B cell (primary cell): ENCODE measurements around the gene CPSF2. TPM values are rescaled to one million over a fixed set of nuclear protein-coding genes. Genes with fewer than 3 reads are reported as not detected.

Experiments
- ATAC-seq: fragments of 200-7000 bp; cut with Tn5 transposase; one replicate; pipeline ENCODE4 v1.10.0; 2021; ENCODE audit warnings: low read depth, mild to moderate bottlenecking, moderate number of reproducible peaks, moderate library complexity
- CTCF ChIA-PET: fragments of 350-600 bp; sonication (Branson Sonifier 250); formaldehyde crosslinking; loops from one replicate; lab custom pipeline; 2021; ENCODE audit warnings: antibody characterized with exemption, inconsistent platforms; lab: Charles Lee
- POLR2A ChIA-PET: fragments of 350-600 bp; sonication (Branson Sonifier 250); formaldehyde crosslinking; loops from one replicate; lab custom pipeline; 2021; ENCODE audit warnings: antibody characterized with exemption; lab: Charles Lee
- DNase-seq: peaks from one replicate; pipeline ENCODE4 v3.0.0; 2013
- H2AFZ ChIP-seq: 2 replicates; pipeline ENCODE4 v1.6.1; 2012; ENCODE audit warnings: mild to moderate bottlenecking, low read depth, low read length; ENCODE audit not compliant: insufficient read depth, poor library complexity, severe bottlenecking
- H3K27ac ChIP-seq, 2 donors: 1 replicate in 1 of 2; 2 replicates in 1 of 2; pipeline ENCODE4 v1.5.1; 2012 to 2013; ENCODE audit warnings: low read length in 2 of 2, mild to moderate bottlenecking in 2 of 2, moderate library complexity in 1 of 2
- H3K27me3 ChIP-seq, 4 experiments: fragments of 200-600 bp in 1 of 4; sonication (generic) in 1 of 4; replicated peaks in 1 of 4; 1 replicate in 2 of 4; 2 replicates in 2 of 4; pipeline versions ENCODE4 v1.6.1 to v1.7.0; 2013 to 2016; ENCODE audit warnings: low read length in 3 of 4, mild to moderate bottlenecking in 2 of 4, mixed read lengths in 1 of 4, moderate library complexity in 1 of 4; ENCODE audit not compliant: insufficient read depth in 4 of 4, control insufficient read depth in 3 of 4; ENCODE audit errors: control extremely low read depth in 1 of 4
- H3K36me3 ChIP-seq, 2 experiments: replicated peaks in 1 of 2; 1 replicate in 1 of 2; 2 replicates in 1 of 2; pipeline versions ENCODE4 v1.6.1 to v1.7.1; 2013; ENCODE audit warnings: low read length in 1 of 2; ENCODE audit not compliant: insufficient read depth in 2 of 2, control insufficient read depth in 1 of 2; ENCODE audit errors: control extremely low read depth in 1 of 2, extremely low read depth in 1 of 2
- H3K4me1 ChIP-seq, 2 donors: fragments of 200-600 bp in 1 of 2; sonication (generic) in 1 of 2; 1 replicate in 1 of 2; 2 replicates in 1 of 2; pipeline versions ENCODE4 v1.5.1 to v1.6.1; 2013 to 2017; ENCODE audit warnings: low read length in 2 of 2; ENCODE audit not compliant: control insufficient read depth in 2 of 2, insufficient read depth in 2 of 2
- H3K4me2 ChIP-seq: replicated peaks from 2 replicates; pipeline ENCODE3; 2012; ENCODE audit warnings: mild to moderate bottlenecking, low read depth, low read length; ENCODE audit not compliant: poor library complexity, severe bottlenecking
- H3K4me3 ChIP-seq, 5 experiments: fragments of 200-600 bp in 1 of 5; sonication (generic) in 1 of 5; 1 replicate in 3 of 5; 2 replicates in 2 of 5; pipeline versions ENCODE4 v1.5.1 to v1.7.0; 2011 to 2016; ENCODE audit warnings: low read length in 4 of 5, mild to moderate bottlenecking in 4 of 5, low read depth in 2 of 5, control low read depth in 1 of 5, moderate library complexity in 1 of 5; ENCODE audit not compliant: insufficient read depth in 1 of 5; ENCODE audit errors: control extremely low read depth in 1 of 5, extremely low read depth in 1 of 5
- H3K79me2 ChIP-seq: fragments of 200-600 bp; sonication (generic); one replicate; pipeline ENCODE4 v1.6.0; 2016; ENCODE audit warnings: low read length; ENCODE audit not compliant: control insufficient read depth, insufficient read depth
- H3K9ac ChIP-seq: fragments of 200-600 bp; sonication (generic); 2 replicates; pipeline ENCODE4 v1.6.1; 2017; ENCODE audit warnings: mild to moderate bottlenecking, low read length, moderate library complexity
- H3K9me3 ChIP-seq, 3 donors: one replicate each; pipeline versions ENCODE4 v1.6.1 to v1.7.1; 2013; ENCODE audit warnings: low read length in 2 of 3; ENCODE audit not compliant: control insufficient read depth in 2 of 3, insufficient read depth in 1 of 3; ENCODE audit errors: control extremely low read depth in 1 of 3
- H4K20me1 ChIP-seq: 2 replicates; pipeline ENCODE4 v1.6.0; 2012; ENCODE audit warnings: mild to moderate bottlenecking, low read length; ENCODE audit not compliant: insufficient read depth, control insufficient read depth, poor library complexity, severe bottlenecking
- H3K27ac Mint-ChIP-seq: one replicate; pipeline ENCODE4 v1.8.0; 2021; ENCODE audit warnings: mixed read lengths
- H3K27me3 Mint-ChIP-seq: one replicate; pipeline ENCODE4 v1.8.0; 2021; ENCODE audit warnings: mixed read lengths
- H3K4me1 Mint-ChIP-seq: one replicate; pipeline ENCODE4 v1.8.0; 2021; ENCODE audit warnings: mixed read lengths
- H3K4me3 Mint-ChIP-seq: one replicate; pipeline ENCODE4 v1.8.0; 2021; ENCODE audit warnings: mixed read lengths
- H3K9me3 Mint-ChIP-seq: one replicate; pipeline ENCODE4 v1.8.0; 2022; ENCODE audit warnings: mixed read lengths; ENCODE audit not compliant: insufficient read depth
- CTCF ChIP-seq: fragments of 200-600 bp; IDR thresholded peaks from one replicate; pipeline ENCODE4 v1.8.0; 2022; ENCODE audit warnings: antibody characterized with exemption, mild to moderate bottlenecking
- EZH2 ChIP-seq: IDR thresholded peaks from 2 replicates; pipeline ENCODE4 v1.6.1; 2012; ENCODE audit warnings: borderline replicate concordance, low read depth, mild to moderate bottlenecking, moderate library complexity, low read length; ENCODE audit not compliant: insufficient read depth, poor library complexity, severe bottlenecking
- WGBS: methylation state at CpG from one replicate; pipeline ENCODE4 v1.1.5; 2013; ENCODE audit warnings: missing lambda C conversion rate; ENCODE audit not compliant: insufficient coverage; 5-methylcytosine and 5-hydroxymethylcytosine counted together
- intact Hi-C: fragments of 100-400 bp; cut with micrococcal nuclease; formaldehyde crosslinking; loops from one replicate; pipeline ENCODE4 v1.10.0; 2022
- polyA plus RNA-seq: library from polyadenylated mRNA; depleted of rRNA; stranded (reverse); fragments of >200 nt; gene quantifications from 2 replicates; pipeline ENCODE4 v1.2.3, GENCODE V29; 2012
- total RNA-seq, 2 donors: library from RNA; stranded (reverse); fragments of 120-200 nt in 1 of 2; gene quantifications; 1 replicate in 1 of 2; 2 replicates in 1 of 2; pipeline versions ENCODE4 v1.2.3 to v1.2.4, GENCODE V29; 2013 to 2022

CPSF2 gene
- total and polyA plus RNA-seq, 2 donors (not counting 1 experiment from before 2014, with no cell fraction given): 5.2 to 42.6 TPM

- ATAC-seq (peak; percentile 86), DNase-seq (peak; percentile 97)
- H3K36me3 ChIP-seq: no peaks in the 10 kb centered on the region
- H3K4me2 ChIP-seq: peak within 1 kb of the TSS; percentile 83
- CTCF ChIA-PET: interaction anchor here (0.6 to 3.2 kb wide), 11 partner anchors 9 to 688 kb away, joined by 3 to 50 read pairs (median 4); partner anchors contain the start of genes CPSF2, GOLGA5, NDUFB1 and TRIP11
- Mint-ChIP-seq H3K27ac (peak within 1 kb of the TSS; percentile 90), H3K4me1 (peaks cover 41% of the 10 kb centered on the region), H3K9me3 (no peaks in the 10 kb centered on the region), H3K27me3 (no peaks in the 10 kb centered on the region), H3K4me3 (peak within 1 kb of the TSS; percentile 98)
- H3K27ac ChIP-seq: peak within 1 kb of the TSS; percentile 77 to 83
- under 1% methylated on average over 45 of the region's 66 CpGs for WGBS
- POLR2A ChIA-PET: interaction anchor here (0.6 to 2.3 kb wide), 5 partner anchors 9 to 612 kb away, joined by 4 to 25 read pairs (median 14); partner anchors contain the start of genes CPSF2, NDUFB1 and TRIP11
- peak within 1 kb of the TSS; percentile 94 for H2AFZ ChIP-seq
- no peaks in the 10 kb centered on the region for H3K9me3 ChIP-seq
- intact Hi-C loops: loop anchor here (1.0 to 5.0 kb wide), 7 partner anchors 15 to 1709 kb away; partner anchors contain the start of genes CALM1, CPSF2, GOLGA5 and GON7
- peak within 1 kb of the TSS; percentile 75 for H3K9ac ChIP-seq
- peaks cover 5 to 27% of the 10 kb centered on the region in 2 donors for H3K4me1 ChIP-seq
- no peaks in the 10 kb centered on the region for H3K27me3 ChIP-seq
- TF ChIP-seq EZH2 (no peak), CTCF (peak; percentile 77)
- peak within 1 kb of the TSS; percentile 74 to 90 (median 81) for H3K4me3 ChIP-seq
- H4K20me1 ChIP-seq: peaks cover 23% of the 10 kb centered on the region
- peaks cover 50% of the 10 kb centered on the region for H3K79me2 ChIP-seq
Observed at GRCh38 chr14:92106143-92106926, 15.4 kb upstream of the CPSF2 start, which contains the start of gene ATXN3. TSS of gene ATXN3 (minus strand) at chr14:92106582. CDS start at chr14:92106552, 30 bp downstream.
